ENCODE results near the gene ASTN1.

Gene ASTN1

DNA sequence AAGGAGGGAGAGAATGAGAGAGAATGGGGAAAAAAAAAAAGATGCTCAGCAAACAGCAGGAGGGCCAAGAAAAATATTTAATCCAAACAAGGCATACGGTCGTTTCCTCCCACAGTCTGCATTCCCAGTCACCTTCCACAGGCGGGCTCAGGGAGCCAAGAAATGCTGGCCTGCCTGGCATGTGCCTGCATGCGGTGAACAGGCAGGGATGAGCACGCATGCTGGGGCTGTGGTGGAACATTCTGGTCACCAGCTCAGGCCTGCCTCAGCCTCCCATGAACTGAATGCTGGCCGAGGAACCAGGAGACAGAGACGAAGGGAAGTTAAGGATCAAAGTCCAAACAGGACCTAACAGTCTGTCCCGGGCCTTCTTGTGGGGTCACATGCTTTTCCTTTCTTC, 335.3 kb downstream of the ASTN1 start:
- Histone ChIP-seq H3K9me3 (ENCODE audit: control insufficient read depth, low read depth, low read length) (no peaks in the 10 kb centered on the region), H3K9ac (ENCODE audit: low read length) (no peak overlapping the region), H3K4me3 (ENCODE audit: low read length) (no peak overlapping the region), H3K36me3 (ENCODE audit: control insufficient read depth, low read depth, low read length) (no peaks in the 10 kb centered on the region), H3K4me1 (ENCODE audit: control insufficient read depth, low read depth, low read length) (no peaks in the 10 kb centered on the region), H3K27me3 (ENCODE audit: control insufficient read depth, insufficient read depth, low read length) (no peaks in the 10 kb centered on the region), H3K27ac (ENCODE audit: low read length) (no peak overlapping the region)

DNA sequence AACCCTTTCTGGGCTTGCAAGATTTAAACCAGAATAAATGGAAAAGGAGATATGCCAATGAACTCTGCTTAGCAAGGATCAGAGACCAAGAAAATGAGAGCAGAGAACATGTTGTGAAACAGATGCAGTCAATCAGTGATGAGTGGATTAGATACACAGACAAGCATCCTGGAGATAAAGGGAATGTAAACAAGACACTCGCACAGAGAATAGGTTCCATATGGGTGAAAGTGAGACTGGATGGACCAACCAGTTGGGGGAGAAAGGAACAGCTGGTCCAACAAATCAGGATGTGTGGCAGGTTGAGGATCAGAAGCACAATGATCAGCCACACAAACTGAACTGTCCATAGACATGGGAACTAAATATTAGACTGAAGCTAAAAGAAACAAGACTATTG, 338.2 kb downstream of the ASTN1 start:
- Histone ChIP-seq H3K9me3 (ENCODE audit: control insufficient read depth, low read depth, low read length) (no peaks in the 10 kb centered on the region), H3K27me3 (ENCODE audit: control insufficient read depth, insufficient read depth, low read length) (no peaks in the 10 kb centered on the region), H3K4me1 (ENCODE audit: control insufficient read depth, low read depth, low read length) (no peaks in the 10 kb centered on the region), H3K9ac (ENCODE audit: low read length) (no peak overlapping the region), H3K4me3 (ENCODE audit: low read length) (no peak overlapping the region), H3K36me3 (ENCODE audit: control insufficient read depth, low read depth, low read length) (no peaks in the 10 kb centered on the region), H3K27ac (ENCODE audit: low read length) (no peak overlapping the region)

DNA sequence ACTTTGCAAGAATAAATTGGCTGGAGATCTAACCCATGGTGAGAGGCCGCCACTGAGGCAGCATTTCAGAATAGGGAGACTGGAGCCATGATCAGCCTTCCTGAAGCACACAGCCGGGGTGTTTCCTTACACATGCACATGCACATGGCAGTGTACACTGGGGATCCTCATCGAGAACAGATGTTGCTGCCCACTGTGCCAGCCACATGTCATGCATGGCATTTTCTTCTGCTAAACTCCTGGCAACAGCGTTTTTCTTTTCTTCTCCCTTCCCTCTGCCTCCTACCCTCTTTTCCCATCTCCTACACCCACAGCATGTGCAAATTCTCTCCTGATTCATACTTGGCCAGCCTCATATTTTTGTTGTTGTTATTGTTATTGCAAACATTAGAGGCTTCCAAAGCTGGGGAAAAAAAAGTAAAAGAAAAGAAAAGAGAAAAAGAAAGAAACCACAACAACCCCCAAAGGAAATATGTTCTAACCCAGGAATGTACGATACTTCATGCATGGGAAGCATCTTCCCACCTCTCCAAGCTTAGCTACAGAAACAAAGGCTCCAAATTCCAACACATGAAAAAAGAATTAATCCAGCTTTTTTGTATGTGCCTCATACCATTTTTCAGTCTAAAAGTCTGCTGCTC, 344.0 kb downstream of the ASTN1 start:
- no peak overlapping the region for H3K9ac ChIP-seq (ENCODE audit: low read length)
- H3K27me3 ChIP-seq (ENCODE audit: control insufficient read depth, insufficient read depth, low read length), result no peaks in the 10 kb centered on the region
- no peaks in the 10 kb centered on the region for H3K36me3 ChIP-seq (ENCODE audit: control insufficient read depth, low read depth, low read length)
- H3K4me1 ChIP-seq (ENCODE audit: control insufficient read depth, low read depth, low read length), result no peaks in the 10 kb centered on the region
- H3K4me3 ChIP-seq (ENCODE audit: low read length), result no peak overlapping the region
- H3K9me3 ChIP-seq (ENCODE audit: control insufficient read depth, low read depth, low read length), result no peaks in the 10 kb centered on the region
- H3K27ac ChIP-seq (ENCODE audit: low read length), result no peak overlapping the region

DNA sequence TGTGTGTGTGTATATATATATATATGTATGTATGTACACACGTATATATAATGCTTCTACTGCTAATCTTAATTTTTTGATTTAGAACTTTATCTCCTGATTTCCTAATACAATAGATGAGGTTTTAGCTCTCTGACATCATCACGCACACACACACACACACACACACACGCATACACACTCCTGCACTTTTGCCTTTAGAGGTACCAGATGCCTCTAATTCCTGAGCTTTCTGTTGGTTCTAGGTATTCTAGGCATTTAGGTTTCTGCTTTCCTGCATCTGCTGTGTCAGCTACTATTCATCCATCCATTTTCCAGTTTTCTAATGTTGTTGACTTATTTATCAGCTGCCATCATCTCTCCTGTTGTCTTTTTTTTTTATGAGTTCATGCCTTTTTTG, 348.3 kb downstream of the ASTN1 start:
- Histone ChIP-seq H3K27ac (ENCODE audit: low read length) (no peak overlapping the region), H3K4me1 (ENCODE audit: control insufficient read depth, low read depth, low read length) (peaks cover 10% of the 10 kb centered on the region), H3K4me3 (ENCODE audit: low read length) (no peak overlapping the region), H3K9ac (ENCODE audit: low read length) (no peak overlapping the region), H3K27me3 (ENCODE audit: control insufficient read depth, insufficient read depth, low read length) (no peaks in the 10 kb centered on the region), H3K9me3 (ENCODE audit: control insufficient read depth, low read depth, low read length) (no peaks in the 10 kb centered on the region), H3K36me3 (ENCODE audit: control insufficient read depth, low read depth, low read length) (no peaks in the 10 kb centered on the region)

DNA sequence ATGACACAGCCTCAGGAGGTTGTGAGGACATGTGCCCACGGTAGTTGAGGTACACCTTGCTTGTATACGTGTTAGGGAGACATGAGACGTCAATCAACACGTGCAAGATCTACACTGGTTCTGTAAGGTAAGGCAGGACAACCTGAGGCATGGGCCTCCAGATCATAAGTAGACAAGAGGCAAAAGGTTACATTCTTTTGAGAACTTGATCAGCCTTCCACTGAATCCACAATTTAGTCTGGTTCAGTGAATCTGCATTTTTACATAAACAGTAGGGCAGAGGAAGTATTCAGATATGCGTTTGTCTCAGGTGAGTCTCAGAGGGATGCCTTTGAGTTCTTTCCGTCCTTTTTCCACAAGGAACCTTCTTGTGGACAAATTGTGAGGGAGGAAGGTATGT, 348.9 kb downstream of the ASTN1 start:
- Histone ChIP-seq H3K9me3 (ENCODE audit: control insufficient read depth, low read depth, low read length) (no peaks in the 10 kb centered on the region), H3K27ac (ENCODE audit: low read length) (no peak overlapping the region)

DNA sequence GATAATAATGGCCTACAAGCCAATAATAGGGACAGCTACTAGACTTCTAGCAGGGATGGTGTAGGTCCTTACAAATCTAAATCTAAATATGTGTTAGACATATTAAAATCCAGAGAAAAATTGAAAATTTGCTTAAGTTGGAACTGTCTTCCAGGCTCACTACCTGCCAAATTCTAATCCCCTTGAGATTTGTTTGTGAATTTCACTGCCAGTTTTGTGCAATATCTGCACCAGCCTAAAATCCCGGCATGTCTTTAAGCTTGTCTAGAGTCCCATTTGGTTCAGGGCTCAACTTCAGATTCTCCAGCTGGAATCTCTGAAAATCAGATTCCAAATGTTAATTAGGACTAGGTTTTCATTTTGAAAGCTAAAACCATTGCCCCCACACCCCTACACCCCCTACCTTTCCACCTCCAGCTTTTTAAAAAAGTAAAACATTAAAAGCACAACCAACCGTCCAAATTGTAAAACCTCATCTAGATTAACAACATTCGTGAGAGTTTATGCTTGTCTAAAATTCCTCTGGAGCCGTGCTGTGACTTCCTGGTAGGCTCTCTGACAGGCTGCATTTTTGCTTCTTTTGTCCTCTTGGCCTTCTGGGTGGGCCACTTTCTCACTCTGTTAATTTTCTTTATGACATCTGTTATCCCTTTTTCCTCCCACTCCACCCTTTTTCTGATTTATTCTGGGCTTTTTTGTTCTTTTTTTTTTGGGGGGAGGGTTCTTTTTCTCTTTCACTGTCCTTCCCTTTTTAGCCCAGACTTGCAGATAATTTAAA, 352.8 kb downstream of the ASTN1 start:
- Histone ChIP-seq H3K9ac (ENCODE audit: low read length) (peak overlapping the region; percentile 7), H3K4me1 (ENCODE audit: control insufficient read depth, low read depth, low read length) (peaks cover 10% of the 10 kb centered on the region), H3K9me3 (ENCODE audit: control insufficient read depth, low read depth, low read length) (no peaks in the 10 kb centered on the region), H3K4me3 (ENCODE audit: low read length) (no peak overlapping the region), H3K36me3 (ENCODE audit: control insufficient read depth, low read depth, low read length) (no peaks in the 10 kb centered on the region), H3K27ac (ENCODE audit: low read length) (no peak overlapping the region), H3K27me3 (ENCODE audit: control insufficient read depth, insufficient read depth, low read length) (no peaks in the 10 kb centered on the region)

More for the DNA sequence above, 348.9 kb downstream of the ASTN1 start:
- H3K4me1 ChIP-seq (ENCODE audit: control insufficient read depth, low read depth, low read length), result peaks cover 10% of the 10 kb centered on the region
- no peak overlapping the region for H3K4me3 ChIP-seq (ENCODE audit: low read length)
- H3K9ac ChIP-seq (ENCODE audit: low read length), result no peak overlapping the region
- no peaks in the 10 kb centered on the region for H3K27me3 ChIP-seq (ENCODE audit: control insufficient read depth, insufficient read depth, low read length)
- H3K36me3 ChIP-seq (ENCODE audit: control insufficient read depth, low read depth, low read length), result no peaks in the 10 kb centered on the region

DNA sequence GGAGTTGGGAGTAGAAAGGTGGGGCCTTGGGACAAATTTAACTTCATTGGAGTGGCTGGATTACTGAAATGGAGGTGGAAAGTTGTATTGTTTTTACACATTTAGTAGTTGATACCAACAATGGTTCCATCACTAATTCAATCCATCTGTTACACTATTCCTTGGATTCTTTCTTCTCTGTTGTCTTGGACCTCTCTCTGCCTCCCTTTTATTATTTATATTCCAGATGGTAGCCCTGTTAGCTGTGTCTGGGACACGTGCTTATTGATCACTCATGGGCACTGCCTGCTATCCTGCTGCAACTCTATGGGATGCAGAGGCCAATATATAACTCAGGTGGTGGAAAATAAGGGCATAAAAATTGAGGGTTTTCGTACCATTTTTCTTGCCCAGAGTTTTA, 355.2 kb downstream of the ASTN1 start:
- Histone ChIP-seq H3K9ac (ENCODE audit: low read length) (no peak overlapping the region), H3K9me3 (ENCODE audit: control insufficient read depth, low read depth, low read length) (no peaks in the 10 kb centered on the region), H3K4me1 (ENCODE audit: control insufficient read depth, low read depth, low read length) (peaks cover 10% of the 10 kb centered on the region), H3K36me3 (ENCODE audit: control insufficient read depth, low read depth, low read length) (no peaks in the 10 kb centered on the region), H3K27me3 (ENCODE audit: control insufficient read depth, insufficient read depth, low read length) (no peaks in the 10 kb centered on the region), H3K4me3 (ENCODE audit: low read length) (no peak overlapping the region), H3K27ac (ENCODE audit: low read length) (no peak overlapping the region)
